Measurements from ENCODE around the gene LRRC30. TPM values are rescaled to one million over a fixed set of nuclear protein-coding genes. Genes with fewer than 3 reads are reported as not detected.
A peak's percentile ranks its signal among the peaks of the same experiment; 100 is the strongest.

LRRC30 gene
- total and polyA plus RNA-seq, 2 experiments from 2014 or later = not detected

DNA sequence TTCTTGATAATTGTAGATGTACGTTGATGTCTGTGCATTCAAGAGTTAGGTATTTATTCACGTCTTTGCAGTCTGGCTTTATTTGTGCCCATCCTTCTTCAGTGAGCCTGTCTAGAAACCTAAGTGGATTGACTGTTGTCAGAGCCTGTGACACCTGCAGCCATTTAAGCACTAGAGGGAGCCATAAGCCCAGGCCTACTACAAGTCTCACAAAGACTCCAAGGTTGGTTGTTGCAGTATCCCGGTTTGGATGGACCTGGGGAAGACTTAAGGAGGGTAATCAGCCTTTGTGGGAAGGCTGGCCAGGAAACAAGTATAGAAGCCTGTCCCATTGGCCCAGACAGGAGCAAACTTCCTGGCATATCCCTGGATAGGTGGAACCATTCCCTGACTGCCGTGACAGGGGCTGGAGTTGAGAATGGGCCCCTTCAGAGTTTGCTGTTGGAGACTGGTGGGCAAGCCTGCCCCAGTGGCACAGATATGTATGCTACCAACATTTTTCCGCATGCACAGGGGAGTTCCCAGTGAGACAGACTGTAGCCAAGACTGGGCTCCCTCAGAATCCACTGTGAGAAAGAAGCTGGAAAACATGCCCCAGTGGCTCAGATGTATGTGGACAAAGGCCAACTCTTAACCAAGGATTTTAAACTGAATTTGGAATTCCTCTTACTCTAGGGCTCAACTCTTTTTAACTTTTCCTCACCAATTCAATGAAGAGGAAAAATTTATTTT, 9.3 kb upstream of the LRRC30 start:
- H2AFZ ChIP-seq = no peak overlapping the region
- 40% methylated on average over 5 of the region's 5 CpGs for whole genome bisulfite sequencing (ENCODE audit: low lambda C conversion rate, missing lambda C conversion rate)
- peak; percentile 79 for DNase-seq (ENCODE audit: low spot score)

DNA sequence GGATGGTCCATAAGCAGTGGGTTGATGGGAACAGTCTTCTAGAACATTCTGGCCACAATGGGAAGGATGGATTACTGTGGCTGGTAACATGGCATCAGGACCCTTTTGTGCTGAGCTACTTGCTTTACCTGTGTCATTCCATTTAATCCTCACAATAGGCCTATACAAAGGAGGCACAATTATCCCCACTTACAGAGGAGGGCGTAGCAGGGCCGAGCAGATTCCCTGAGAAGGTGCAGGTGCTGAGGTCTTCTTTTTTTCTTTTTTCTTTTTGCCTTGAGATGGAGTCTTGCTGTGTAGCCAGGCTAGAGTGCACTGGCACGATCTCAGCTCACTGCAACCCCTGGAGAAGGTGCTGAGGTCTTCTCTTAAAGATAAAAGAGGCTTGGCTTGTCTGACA, 6.7 kb upstream of the LRRC30 start:
- TF ChIP-seq, protein P1, sequence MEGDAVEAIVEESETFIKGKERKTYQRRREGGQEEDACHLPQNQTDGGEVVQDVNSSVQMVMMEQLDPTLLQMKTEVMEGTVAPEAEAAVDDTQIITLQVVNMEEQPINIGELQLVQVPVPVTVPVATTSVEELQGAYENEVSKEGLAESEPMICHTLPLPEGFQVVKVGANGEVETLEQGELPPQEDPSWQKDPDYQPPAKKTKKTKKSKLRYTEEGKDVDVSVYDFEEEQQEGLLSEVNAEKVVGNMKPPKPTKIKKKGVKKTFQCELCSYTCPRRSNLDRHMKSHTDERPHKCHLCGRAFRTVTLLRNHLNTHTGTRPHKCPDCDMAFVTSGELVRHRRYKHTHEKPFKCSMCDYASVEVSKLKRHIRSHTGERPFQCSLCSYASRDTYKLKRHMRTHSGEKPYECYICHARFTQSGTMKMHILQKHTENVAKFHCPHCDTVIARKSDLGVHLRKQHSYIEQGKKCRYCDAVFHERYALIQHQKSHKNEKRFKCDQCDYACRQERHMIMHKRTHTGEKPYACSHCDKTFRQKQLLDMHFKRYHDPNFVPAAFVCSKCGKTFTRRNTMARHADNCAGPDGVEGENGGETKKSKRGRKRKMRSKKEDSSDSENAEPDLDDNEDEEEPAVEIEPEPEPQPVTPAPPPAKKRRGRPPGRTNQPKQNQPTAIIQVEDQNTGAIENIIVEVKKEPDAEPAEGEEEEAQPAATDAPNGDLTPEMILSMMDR (IDR thresholded peaks at IDR 0.05; ENCODE audit: poor library complexity) = no peak
- TF ChIP-seq EZH2phosphoT487 (IDR thresholded peaks at IDR 0.05; ENCODE audit: low read depth, severe bottlenecking, unreplicated experiment) (no peak), EZH2 (IDR thresholded peaks at IDR 0.05; ENCODE audit: borderline replicate concordance) (no peak)
- Histone ChIP-seq H3K9me3 (ENCODE audit: low read depth) (no peaks in the 10 kb centered on the region), H3K9me2 (replicated peaks; ENCODE audit: insufficient read depth) (no peaks in the 10 kb centered on the region), H2AFZ (no peak overlapping the region), H4K20me1 (ENCODE audit: insufficient read depth, poor library complexity, severe bottlenecking) (no peaks in the 10 kb centered on the region), H3K79me2 (no peaks in the 10 kb centered on the region), H3K4me3 (no peak overlapping the region), H3K36me3 (replicated peaks; ENCODE audit: insufficient read depth, low read depth) (no peaks in the 10 kb centered on the region), H3K4me2 (no peak overlapping the region), H3K27ac (no peak overlapping the region), H3K4me1 (ENCODE audit: insufficient read depth) (no peaks in the 10 kb centered on the region), H3K27me3 (no peaks in the 10 kb centered on the region)
- DNase-seq (ENCODE audit: low spot score) = no peak
- WGBS (ENCODE audit: low lambda C conversion rate, missing lambda C conversion rate) = 75% methylated on average over 3 of the region's 3 CpGs

More for the DNA sequence above, 9.3 kb upstream of the LRRC30 start:
- H4K20me1 ChIP-seq (ENCODE audit: insufficient read depth, poor library complexity, severe bottlenecking) = no peaks in the 10 kb centered on the region
- TF ChIP-seq EZH2phosphoT487 (IDR thresholded peaks at IDR 0.05; ENCODE audit: low read depth, severe bottlenecking, unreplicated experiment) = no peak
- TF ChIP-seq, protein P1 (IDR thresholded peaks at IDR 0.05; ENCODE audit: poor library complexity) = peak; percentile 78
- no peaks in the 10 kb centered on the region for H3K36me3 ChIP-seq (replicated peaks; ENCODE audit: insufficient read depth, low read depth)
- no peaks in the 10 kb centered on the region for H3K9me2 ChIP-seq (replicated peaks; ENCODE audit: insufficient read depth)
- H3K79me2 ChIP-seq = no peaks in the 10 kb centered on the region
- peaks cover 5% of the 10 kb centered on the region for H3K27me3 ChIP-seq
- H3K4me3 ChIP-seq = no peak overlapping the region
- H3K4me1 ChIP-seq (ENCODE audit: insufficient read depth) = no peaks in the 10 kb centered on the region
- H3K27ac ChIP-seq = no peak overlapping the region
- no peak overlapping the region for H3K4me2 ChIP-seq
- no peaks in the 10 kb centered on the region for H3K9me3 ChIP-seq (ENCODE audit: low read depth)

DNA sequence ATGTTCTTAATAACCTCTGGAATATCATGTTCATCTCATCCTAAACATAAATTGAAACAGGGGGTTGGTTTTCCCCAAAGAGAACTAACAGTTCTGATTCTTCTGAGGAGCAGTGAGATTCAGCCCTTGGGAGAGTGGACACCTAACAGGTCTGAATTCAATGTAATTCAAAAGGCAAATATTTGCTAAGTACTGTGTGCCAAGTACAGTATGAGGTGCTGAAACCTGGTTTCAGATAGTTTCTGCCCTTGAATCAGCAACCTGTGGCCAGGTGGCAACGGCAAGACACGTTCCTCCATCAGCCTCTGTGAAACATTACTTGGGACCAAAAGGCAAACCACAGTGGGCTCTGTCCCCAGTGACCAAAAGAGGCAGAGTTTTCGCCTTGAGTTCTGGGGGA, 1.3 kb downstream of the LRRC30 start:
- no peaks in the 10 kb centered on the region for H4K20me1 ChIP-seq (ENCODE audit: insufficient read depth, poor library complexity, severe bottlenecking)
- H3K79me2 ChIP-seq = no peaks in the 10 kb centered on the region
- no peaks in the 10 kb centered on the region for H3K4me1 ChIP-seq (ENCODE audit: insufficient read depth)
- H3K4me2 ChIP-seq = no peak overlapping the region
- DNase-seq (ENCODE audit: low spot score) = no peak
- H3K27me3 ChIP-seq = no peaks in the 10 kb centered on the region
- H3K4me3 ChIP-seq = no peak overlapping the region
- no peaks in the 10 kb centered on the region for H3K9me2 ChIP-seq (replicated peaks; ENCODE audit: insufficient read depth)
- H3K27ac ChIP-seq = no peak overlapping the region
- TF ChIP-seq, protein P1 (IDR thresholded peaks at IDR 0.05; ENCODE audit: poor library complexity) = no peak
- TF ChIP-seq EZH2 (IDR thresholded peaks at IDR 0.05; ENCODE audit: borderline replicate concordance) = no peak
- no peak for TF ChIP-seq EZH2phosphoT487 (IDR thresholded peaks at IDR 0.05; ENCODE audit: low read depth, severe bottlenecking, unreplicated experiment)
- WGBS (ENCODE audit: low lambda C conversion rate, missing lambda C conversion rate) = 94% methylated on average over 3 of the region's 3 CpGs
- no peak overlapping the region for H2AFZ ChIP-seq
- no peaks in the 10 kb centered on the region for H3K36me3 ChIP-seq (replicated peaks; ENCODE audit: insufficient read depth, low read depth)
- no peaks in the 10 kb centered on the region for H3K9me3 ChIP-seq (ENCODE audit: low read depth)
